H1 (cell line): ENCODE data around the gene SEMA3C. TPM values are rescaled to one million over a fixed set of nuclear protein-coding genes. Genes with fewer than 3 reads are reported as not detected.

Source experiments
- CTCF ChIA-PET: fragments of 300-600 bp; sonication (Branson Sonifier 250); formaldehyde crosslinking; loops from one replicate; lab custom pipeline; 2021; ENCODE audit not compliant: partially characterized antibody; lab: Charles Lee
- POLR2A ChIA-PET: fragments of 300-600 bp; sonication (Branson Sonifier 250); formaldehyde crosslinking; loops from one replicate; lab custom pipeline; 2021; ENCODE audit warnings: inconsistent platforms; ENCODE audit not compliant: partially characterized antibody; lab: Charles Lee
- DNase-seq, 2 experiments: peaks; one replicate each; pipeline versions ENCODE4 v3.0.0 to v3.0.0-alpha.2; 2010 to 2022; ENCODE audit warnings: low spot score in 2 of 2, low read depth in 1 of 2, mixed read lengths in 1 of 2
- FAIRE-seq: peaks from 2 replicates; lab custom pipeline; 2011; peaks lifted over from hg19 to GRCh38; lab: Jason Lieb, UNC
- H2AFZ ChIP-seq: 2 replicates; pipeline ENCODE4 v1.8.1; 2012; ENCODE audit warnings: low read length, inconsistent platforms
- H2AK5ac ChIP-seq: 2 replicates; pipeline ENCODE4 v1.6.1; 2013; ENCODE audit warnings: low read depth, low read length
- H2BK120ac ChIP-seq: replicated peaks from 2 replicates; pipeline ENCODE3; 2013; ENCODE audit warnings: low read depth, low read length, inconsistent platforms
- H2BK12ac ChIP-seq: 2 replicates; pipeline ENCODE4 v1.6.1; 2013; ENCODE audit warnings: low read depth, low read length
- H2BK15ac ChIP-seq: 2 replicates; pipeline ENCODE4 v1.6.1; 2013; ENCODE audit warnings: low read length
- H2BK20ac ChIP-seq: 2 replicates; pipeline ENCODE4 v1.6.1; 2013; ENCODE audit warnings: low read length
- H2BK5ac ChIP-seq: 2 replicates; pipeline ENCODE4 v1.6.1; 2013; ENCODE audit warnings: low read depth, low read length
- H3K14ac ChIP-seq: 2 replicates; pipeline ENCODE4 v1.6.1; 2013; ENCODE audit warnings: inconsistent platforms; ENCODE audit not compliant: insufficient read length
- H3K18ac ChIP-seq: 2 replicates; pipeline ENCODE4 v1.6.1; 2013; ENCODE audit warnings: low read length; ENCODE audit errors: extremely low read depth
- H3K23ac ChIP-seq: 2 replicates; pipeline ENCODE4 v1.6.1; 2013; ENCODE audit warnings: inconsistent platforms; ENCODE audit not compliant: insufficient read length
- H3K23me2 ChIP-seq: 2 replicates; pipeline ENCODE4 v1.6.1; 2013; ENCODE audit warnings: low read depth, low read length
- H3K27ac ChIP-seq: 2 replicates; pipeline ENCODE4 v1.6.1; 2011; ENCODE audit warnings: low read depth, low read length, inconsistent platforms
- H3K27me3 ChIP-seq, 4 experiments: replicated peaks in 1 of 4; 1 replicate in 1 of 4; 2 replicates in 3 of 4; pipeline versions ENCODE4 v1.6.1 to v1.8.1; 2011 to 2013; ENCODE audit warnings: low read length in 3 of 4, mild to moderate bottlenecking in 3 of 4, inconsistent platforms in 2 of 4, mixed read lengths in 2 of 4, moderate library complexity in 1 of 4; ENCODE audit not compliant: control insufficient read depth in 3 of 4, insufficient read depth in 3 of 4; ENCODE audit errors: extremely low read depth in 1 of 4
- H3K36me3 ChIP-seq, 4 experiments: 2 replicates each; pipeline versions ENCODE4 v1.6.1 to v1.8.1; 2011 to 2013; ENCODE audit warnings: mild to moderate bottlenecking in 4 of 4, low read length in 3 of 4, moderate library complexity in 2 of 4, control low read depth in 1 of 4, inconsistent platforms in 1 of 4; ENCODE audit not compliant: insufficient read depth in 4 of 4, control insufficient read depth in 2 of 4
- H3K4ac ChIP-seq: replicated peaks from 2 replicates; pipeline ENCODE3; 2013; ENCODE audit warnings: low read length, low read depth, mixed read lengths, inconsistent platforms; ENCODE audit not compliant: insufficient read length
- H3K4me1 ChIP-seq, 4 experiments: replicated peaks in 1 of 4; 1 replicate in 1 of 4; 2 replicates in 3 of 4; pipeline versions ENCODE4 v1.6.1 to v1.8.1; 2011 to 2013; ENCODE audit warnings: low read length in 3 of 4, inconsistent platforms in 2 of 4, mixed read lengths in 1 of 4; ENCODE audit not compliant: insufficient read depth in 4 of 4, control insufficient read depth in 3 of 4
- H3K4me2 ChIP-seq, 2 experiments: 2 replicates each; pipeline versions ENCODE4 v1.6.1 to v1.8.1; 2011 to 2013; ENCODE audit warnings: low read depth in 2 of 2, low read length in 2 of 2, control low read depth in 1 of 2, inconsistent platforms in 1 of 2, mild to moderate bottlenecking in 1 of 2; ENCODE audit not compliant: insufficient read depth in 1 of 2
- H3K4me3 ChIP-seq, 4 experiments: fragments of 200-600, 300-600 bp in 1 of 4; sonication (generic), shearing (Covaris generic), sonication (Bioruptor Twin) in 1 of 4; 2 replicates each; pipeline versions ENCODE4 v1.5.1 to v1.8.1; 2011 to 2016; ENCODE audit warnings: low read length in 4 of 4, low read depth in 3 of 4, control low read depth in 2 of 4, inconsistent platforms in 2 of 4, mild to moderate bottlenecking in 2 of 4, mixed read lengths in 1 of 4, moderate library complexity in 1 of 4; ENCODE audit not compliant: insufficient read depth in 2 of 4; ENCODE audit errors: extremely low read depth in 1 of 4
- H3K56ac ChIP-seq: replicated peaks from 2 replicates; pipeline ENCODE3; 2013; ENCODE audit warnings: low read depth, mild to moderate bottlenecking, mixed read lengths, low read length, inconsistent platforms; ENCODE audit not compliant: insufficient read length
- H3K79me1 ChIP-seq: 2 replicates; pipeline ENCODE4 v1.6.1; 2013; ENCODE audit warnings: low read depth, low read length, control low read depth
- H3K79me2 ChIP-seq, 2 experiments: 2 replicates each; pipeline versions ENCODE4 v1.6.1 to v1.8.1; 2012 to 2013; ENCODE audit warnings: low read length in 2 of 2, mild to moderate bottlenecking in 2 of 2, inconsistent platforms in 1 of 2; ENCODE audit not compliant: insufficient read depth in 2 of 2, control insufficient read depth in 1 of 2
- H3K9ac ChIP-seq, 4 experiments: replicated peaks in 1 of 4; 1 replicate in 1 of 4; 2 replicates in 3 of 4; pipeline versions ENCODE4 v1.6.1 to v1.8.1; 2011 to 2013; ENCODE audit warnings: low read depth in 3 of 4, low read length in 3 of 4, control low read depth in 2 of 4, mild to moderate bottlenecking in 2 of 4, moderate library complexity in 2 of 4, inconsistent platforms in 1 of 4; ENCODE audit errors: extremely low read depth in 1 of 4
- H3K9me3 ChIP-seq, 2 experiments: 2 replicates each; pipeline versions ENCODE4 v1.6.1 to v1.8.1; 2012 to 2013; ENCODE audit warnings: mild to moderate bottlenecking in 2 of 2, moderate library complexity in 2 of 2, control low read depth in 1 of 2, inconsistent platforms in 1 of 2, low read depth in 1 of 2, low read length in 1 of 2, mixed read lengths in 1 of 2; ENCODE audit not compliant: insufficient read depth in 2 of 2
- H4K20me1 ChIP-seq, 2 experiments: replicated peaks in 1 of 2; 2 replicates each; pipeline versions ENCODE3 to v1.8.1; 2011 to 2013; ENCODE audit warnings: inconsistent platforms in 2 of 2, low read length in 2 of 2, mild to moderate bottlenecking in 1 of 2; ENCODE audit not compliant: insufficient read depth in 2 of 2, control insufficient read depth in 1 of 2
- H4K5ac ChIP-seq: 2 replicates; pipeline ENCODE4 v1.6.1; 2013; ENCODE audit warnings: low read length, low read depth, mixed read lengths, inconsistent platforms; ENCODE audit not compliant: insufficient read length
- H4K8ac ChIP-seq: 2 replicates; pipeline ENCODE4 v1.8.0; 2013; ENCODE audit warnings: mild to moderate bottlenecking, moderate library complexity, low read length, inconsistent platforms; ENCODE audit not compliant: insufficient read depth; ENCODE audit errors: extremely low read depth
- H4K91ac ChIP-seq: replicated peaks from 2 replicates; pipeline ENCODE3; 2013; ENCODE audit warnings: low read length, mixed read lengths, inconsistent platforms; ENCODE audit not compliant: insufficient read length
- JUND ChIP-seq: IDR thresholded peaks from 2 replicates; pipeline ENCODE4 v1.6.1; 2011; ENCODE audit warnings: mild to moderate bottlenecking, improper control_type of control experiment, low read length
- polyA plus RNA-seq, 7 experiments: library from polyadenylated mRNA; depleted of rRNA in 3 of 7; stranded (reverse) in 5 of 7; unstranded in 2 of 7; fragments of >200 nt in 5 of 7; fragments of 200-250 nt in 2 of 7; gene quantifications; 1 replicate in 5 of 7; 2 replicates in 1 of 7; 4 replicates in 1 of 7; pipeline versions ENCODE4 v1.2.1 to v1.2.3, GENCODE V29; 2011 to 2013; ENCODE audit warnings: missing spikeins in 2 of 7, mixed read lengths in 2 of 7
- total RNA-seq: library from RNA; stranded (reverse); fragmentation: NEBNext Ultra II Directional; extraction: Animal tissue kit (Norgen Biotek cat#: 25700); gene quantifications from 2 replicates; pipeline ENCODE4 v1.2.1, GENCODE V29; 2021
- TF ChIP-seq, protein P1 (sequence below): IDR thresholded peaks from 2 replicates; pipeline ENCODE4 v1.6.1; 2012; ENCODE audit warnings: inconsistent platforms

The SEMA3C gene
- total and polyA plus RNA-seq, 2 of the 8 experiments (the other 6 are each of a cell fraction or from before 2014, with no cell fraction given), result 0.15 to 1.4 TPM

DNA sequence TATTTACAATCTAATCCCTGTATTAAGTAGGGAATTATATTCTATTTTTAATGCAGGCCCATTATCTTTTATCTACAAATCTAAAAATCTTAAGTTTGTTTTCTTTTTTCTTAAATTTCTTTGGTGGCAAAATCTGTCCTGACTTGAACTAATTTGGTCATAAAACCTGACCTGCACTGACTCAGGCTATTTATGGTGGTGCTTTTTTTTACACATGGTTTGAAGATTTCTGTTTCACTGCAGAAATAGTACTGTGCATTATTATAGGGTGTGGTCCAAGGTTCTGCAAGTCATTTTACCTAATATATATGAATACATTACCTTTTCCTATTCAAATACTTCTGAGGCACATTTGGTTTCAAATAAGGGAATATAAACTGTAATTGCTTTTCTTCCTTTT is 143.4 kb downstream of the SEMA3C start:
- Histone ChIP-seq H2AFZ (no peak overlapping the region), H3K14ac (no peak overlapping the region), H3K56ac (no peak overlapping the region), H4K20me1 (no peaks in the 10 kb centered on the region), H3K79me2 (no peaks in the 10 kb centered on the region), H4K8ac (no peak overlapping the region), H3K4ac (no peak overlapping the region), H2BK12ac (no peak overlapping the region), H3K23ac (no peak overlapping the region), H3K36me3 (no peaks in the 10 kb centered on the region), H3K4me2 (no peak overlapping the region), H3K18ac (no peak overlapping the region), H3K4me3 (no peak overlapping the region), H4K91ac (no peak overlapping the region), H3K27me3 (no peaks in the 10 kb centered on the region), H3K9me3 (no peaks in the 10 kb centered on the region), H2BK120ac (no peak overlapping the region), H2BK20ac (no peak overlapping the region), H3K23me2 (no peaks in the 10 kb centered on the region), H2AK5ac (no peak overlapping the region), H2BK15ac (no peak overlapping the region), H3K4me1 (peaks cover 0 to 3% (median 0%) of the 10 kb centered on the region in 4 experiments; a peak in 1 of 7 replicates), H2BK5ac (no peak overlapping the region), H3K9ac (no peak overlapping the region), H4K5ac (no peak overlapping the region), H3K27ac (no peak overlapping the region), H3K79me1 (no peaks in the 10 kb centered on the region)
- CTCF ChIA-PET, result no interaction called here
- no peak for FAIRE-seq
- no peak for DNase-seq
- POLR2A ChIA-PET, result no interaction called here
- TF ChIP-seq, protein P1, sequence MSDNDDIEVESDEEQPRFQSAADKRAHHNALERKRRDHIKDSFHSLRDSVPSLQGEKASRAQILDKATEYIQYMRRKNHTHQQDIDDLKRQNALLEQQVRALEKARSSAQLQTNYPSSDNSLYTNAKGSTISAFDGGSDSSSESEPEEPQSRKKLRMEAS, result no peak
- TF ChIP-seq JUND, result no peak
